GM21381 (cell line): ENCODE data around the gene TRIM63.
"Not testable (repeated sequence)": the region's sequence is repeated elsewhere in the genome, so short reads cannot be mapped to it uniquely, and the experiment has no call there.

ENCODE experiments used
- ATAC-seq: cut with Tn5 transposase; IDR thresholded peaks from one replicate; pipeline ENCODE4 v1.9.1; 2021; ENCODE audit warnings: mild to moderate bottlenecking, moderate library complexity; ENCODE audit not compliant: unreplicated experiment

TRIM63 gene

DNA sequence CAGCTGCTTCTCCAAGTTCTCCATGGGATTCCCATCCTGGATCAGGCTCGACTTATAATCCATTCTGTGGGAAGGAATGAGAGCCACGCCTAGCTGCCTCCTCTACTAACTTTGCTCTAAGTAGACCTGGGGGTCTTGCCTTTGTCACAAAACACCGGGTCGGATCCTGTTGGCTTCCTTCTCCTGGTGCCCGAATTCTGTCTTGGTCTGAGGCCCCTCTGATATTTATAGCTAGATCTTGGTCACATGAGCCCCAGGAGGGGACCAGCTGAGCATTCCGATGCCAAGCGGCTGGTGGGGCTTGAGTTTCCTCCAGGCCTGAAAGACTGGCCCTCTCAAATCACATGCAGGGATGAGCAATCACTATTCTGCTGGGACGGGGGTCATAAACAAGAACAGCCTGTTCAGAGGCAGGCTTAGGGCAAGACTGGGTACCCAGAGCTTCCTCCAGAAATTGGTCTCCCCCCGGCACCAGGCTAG, at the start of gene TRIM63:
Gene TRIM63 (minus strand): TSS at position 199 of the 480 bp plus-strand sequence. CDS start 136 bp downstream, at position 63.
- no peak for ATAC-seq

DNA sequence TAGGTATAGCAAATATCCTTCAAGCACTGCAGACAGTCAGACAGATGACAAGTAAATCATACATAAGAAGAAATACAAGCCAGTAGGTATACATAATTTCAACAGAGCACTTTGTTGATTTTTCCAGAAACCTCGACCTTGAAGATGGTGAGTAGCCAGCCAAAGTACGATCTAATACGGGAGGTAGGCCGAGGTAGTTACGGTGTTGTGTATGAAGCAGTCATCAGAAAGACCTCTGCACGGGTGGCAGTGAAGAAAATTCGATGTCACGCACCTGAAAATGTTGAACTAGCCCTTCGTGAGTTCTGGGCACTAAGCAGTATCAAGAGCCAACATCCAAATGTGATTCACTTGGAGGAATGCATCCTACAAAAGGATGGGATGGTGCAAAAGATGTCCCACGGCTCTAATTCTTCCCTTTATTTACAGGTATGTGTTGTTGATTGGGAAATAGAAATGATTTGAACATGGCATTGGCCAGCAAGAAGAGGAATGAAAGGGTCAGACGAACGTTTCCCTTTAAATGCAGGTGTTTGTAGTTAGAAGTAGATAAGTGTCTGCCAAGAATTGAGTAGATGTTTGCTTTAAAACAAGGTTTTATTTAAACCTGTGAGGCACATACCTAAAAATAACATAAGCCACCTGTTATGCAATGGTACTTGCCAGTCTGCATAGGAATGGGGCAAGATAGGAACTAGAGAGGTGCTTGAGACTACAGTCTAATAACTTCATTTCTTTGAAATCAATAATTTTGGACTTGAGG, 46.9 kb upstream of the TRIM63 start:
- no peak for ATAC-seq

DNA sequence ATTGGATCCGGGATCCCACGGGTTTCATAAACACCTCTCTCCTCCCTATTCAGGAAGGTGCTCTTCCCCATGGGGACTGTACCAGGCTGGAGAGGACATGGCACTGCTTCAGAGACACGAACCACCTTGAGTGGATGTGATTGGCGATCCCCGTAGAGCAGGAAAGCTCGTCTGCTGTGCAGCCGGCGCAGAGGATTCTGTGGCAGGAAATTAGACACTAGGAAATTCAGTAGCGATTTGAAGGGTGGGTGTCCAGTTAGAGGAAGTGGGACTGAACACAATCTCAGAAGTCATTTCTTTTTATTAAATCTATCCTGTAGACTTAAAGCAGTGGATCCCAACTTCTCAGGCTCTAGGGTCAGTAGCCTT, 45.0 kb upstream of the TRIM63 start:
- peak; percentile 2 for ATAC-seq

DNA sequence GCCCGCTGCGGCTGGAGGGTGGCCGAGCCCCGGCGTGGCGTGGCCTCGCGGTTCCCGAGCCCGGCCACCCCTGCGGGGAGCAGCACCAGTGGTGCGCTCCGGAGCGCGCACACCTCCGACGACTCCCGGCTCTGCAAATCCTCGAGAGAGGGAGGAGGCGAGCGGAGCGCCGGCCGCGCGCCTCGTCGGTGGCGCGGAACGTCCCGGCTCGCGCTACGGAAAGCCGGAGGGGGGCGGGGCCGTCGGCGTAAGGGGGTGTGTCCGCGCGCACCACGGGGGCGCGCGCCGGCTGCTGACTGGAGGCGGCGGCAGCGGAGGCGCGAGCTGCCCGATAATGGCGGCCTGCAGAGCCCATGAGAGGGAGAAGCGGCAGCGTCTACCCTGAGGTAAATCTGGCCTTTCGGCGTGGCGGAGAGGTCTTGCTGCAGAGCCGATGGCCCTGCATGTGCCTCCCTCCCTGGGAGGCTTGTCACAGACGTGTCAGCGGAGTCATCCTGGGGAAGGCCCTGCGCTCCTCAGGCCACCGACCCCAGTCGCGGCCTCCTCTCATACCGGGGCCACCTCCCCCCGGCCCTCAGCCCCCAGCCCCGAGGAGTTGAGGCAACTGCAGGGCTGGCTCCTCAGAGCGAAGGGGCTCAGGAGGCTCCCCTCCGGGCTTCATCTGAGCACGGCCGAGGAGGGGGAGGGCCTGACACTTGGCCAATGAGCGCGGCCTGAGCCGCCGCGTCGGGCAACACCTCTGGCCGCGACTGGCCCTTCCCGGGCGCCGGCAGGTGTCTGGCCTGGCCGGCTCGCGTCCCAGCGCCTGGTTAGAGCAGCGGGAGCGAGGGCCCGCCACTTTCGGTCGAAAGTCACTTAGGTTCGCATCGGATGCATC, 44.3 kb upstream of the TRIM63 start, which contains the start of gene PDIK1L:
Gene PDIK1L (plus strand): TSS at position 295 of the 877 bp plus-strand sequence. CDS start 2,485 bp downstream, outside the sequence.
- ATAC-seq: peak; percentile 78

DNA sequence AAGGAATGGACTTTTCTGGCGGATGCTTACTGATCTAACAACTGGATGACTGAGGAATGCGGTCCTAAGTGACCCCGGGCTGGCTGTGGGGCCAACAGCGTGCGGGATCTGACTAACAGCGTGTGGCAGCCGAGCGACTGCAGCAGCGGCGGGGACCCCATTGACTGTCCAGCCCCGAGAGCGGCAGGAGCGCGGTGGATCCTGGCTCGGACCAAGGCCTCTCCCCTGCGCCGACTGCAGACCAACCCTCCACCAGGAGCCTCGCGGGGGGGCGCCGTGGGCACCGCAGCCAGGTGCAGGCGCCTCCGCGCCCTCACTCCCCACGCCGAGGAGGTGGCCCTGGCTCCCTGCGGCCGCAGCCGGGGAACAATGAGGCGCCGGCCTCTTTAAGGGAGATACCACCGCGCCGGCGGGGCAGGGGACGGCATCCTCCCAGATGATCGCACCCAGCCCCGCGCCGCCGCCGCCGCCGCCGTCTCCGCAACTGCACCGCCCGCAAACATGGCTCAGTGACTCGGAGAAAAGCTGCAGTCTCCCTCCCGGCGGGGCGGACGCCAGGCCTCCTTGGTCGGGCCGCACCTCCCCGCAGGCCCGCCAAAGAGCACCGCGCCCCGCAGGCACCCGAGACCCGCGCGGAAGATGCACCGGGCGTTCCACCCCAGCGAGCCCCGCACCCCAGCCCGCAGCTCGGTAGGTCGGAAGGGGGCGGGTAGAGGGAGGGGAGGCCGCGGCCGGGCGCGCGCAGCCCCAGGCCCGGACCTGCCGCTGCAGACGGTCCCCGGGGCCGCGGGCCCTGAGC, 43.5 kb upstream of the TRIM63 start:
- peak; percentile 40 for ATAC-seq

DNA sequence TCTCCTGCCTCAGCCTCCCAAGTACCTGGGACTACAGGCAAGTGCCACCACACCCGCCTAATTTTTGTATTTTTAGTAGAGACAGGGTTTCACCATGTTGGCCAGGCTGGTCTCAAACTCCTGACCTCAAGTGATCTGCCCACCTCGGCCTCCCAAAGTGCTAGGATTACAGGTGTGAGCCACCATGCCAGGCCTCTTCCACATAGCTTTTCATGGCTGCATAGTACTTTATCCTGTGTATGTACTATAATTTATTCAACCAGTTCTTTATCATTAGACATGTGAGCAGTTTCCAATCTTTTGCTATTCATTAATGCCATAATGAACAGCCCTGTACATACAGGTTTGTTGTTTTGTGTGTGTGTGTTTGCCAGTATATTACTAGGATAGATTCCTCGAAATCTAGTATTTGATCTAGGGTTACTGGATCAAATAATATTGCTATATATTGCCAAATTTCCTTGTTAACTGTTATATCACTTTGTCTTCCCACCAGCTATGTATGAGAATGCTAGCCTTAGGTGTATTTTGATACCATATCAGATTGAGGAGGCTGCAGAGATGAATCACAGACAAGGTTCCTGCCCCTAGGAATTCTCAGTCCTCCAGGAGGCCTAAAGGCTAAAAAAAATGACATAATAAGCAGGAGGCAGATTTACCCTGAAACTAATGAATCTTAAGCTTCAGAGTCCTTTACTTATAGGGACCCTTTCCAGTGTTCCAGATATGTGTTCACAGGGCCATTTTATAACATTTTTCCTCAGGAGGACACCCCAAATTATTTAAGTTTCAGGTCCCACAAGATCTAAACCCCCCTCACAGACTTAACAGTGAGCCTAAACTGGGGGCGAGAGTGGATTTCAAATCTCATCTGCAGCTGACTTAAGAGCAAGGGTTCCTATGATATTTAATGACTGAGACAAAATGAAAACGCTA, 42.1 kb upstream of the TRIM63 start:
- ATAC-seq: no peak

DNA sequence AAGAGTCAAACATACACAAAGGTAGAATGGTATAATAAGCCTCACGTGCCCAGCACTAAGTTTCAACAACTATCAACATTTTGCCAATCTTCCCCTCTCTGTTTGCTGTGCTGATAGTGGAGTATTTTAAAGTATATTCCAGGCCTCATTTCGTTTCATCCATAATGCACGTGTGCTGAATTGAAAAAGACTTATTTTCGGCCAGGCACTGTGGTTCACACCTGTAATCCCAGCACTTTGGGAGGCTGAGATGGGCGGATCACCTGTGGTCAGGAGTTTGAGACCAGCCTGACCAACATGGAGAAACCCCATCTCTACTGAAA, 37.8 kb upstream of the TRIM63 start:
- ATAC-seq: not testable (repeated sequence)

GRCh38 chr1:26102526-26102925, 35.1 kb upstream of the TRIM63 start:
- ATAC-seq: no peak

DNA sequence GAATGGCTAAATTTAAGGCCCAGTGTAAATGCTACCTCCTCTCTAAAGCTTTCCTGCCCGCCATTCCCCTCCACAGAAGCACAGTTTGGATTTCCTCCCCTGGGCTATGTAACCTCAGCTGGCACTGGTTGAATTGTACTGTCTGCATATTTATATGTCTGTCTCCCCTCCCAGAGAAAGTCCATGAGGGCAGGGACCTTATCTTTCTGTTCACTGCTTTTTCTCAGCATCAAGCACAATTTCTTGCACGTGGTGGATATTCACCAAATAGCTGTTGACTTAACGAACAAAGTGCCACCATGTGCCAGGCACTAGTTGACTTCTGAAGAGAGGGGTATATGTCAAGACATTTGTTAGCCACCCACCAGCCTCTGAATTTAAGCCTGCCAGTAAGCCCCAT, 34.7 kb upstream of the TRIM63 start:
- no peak for ATAC-seq

DNA sequence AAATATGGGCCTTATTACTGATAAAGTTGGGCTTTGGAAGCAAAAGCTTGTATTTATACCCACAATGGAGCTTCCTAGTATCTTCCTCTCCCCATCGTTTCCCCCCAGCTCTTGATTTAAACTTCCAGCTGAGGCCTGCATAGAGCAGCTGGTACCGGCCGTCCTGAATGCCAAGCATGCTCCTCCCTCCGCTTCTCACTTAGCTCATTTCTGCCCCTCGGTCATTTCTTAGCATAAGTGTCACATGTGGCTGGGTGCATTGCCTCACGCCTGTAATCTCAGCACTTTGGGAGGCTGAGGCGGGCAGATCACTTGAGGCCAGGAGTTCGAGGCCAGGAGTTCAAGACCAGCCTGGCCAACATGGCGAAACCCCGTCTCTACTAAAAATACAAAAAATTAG, 32.8 kb upstream of the TRIM63 start:
- ATAC-seq: not testable (repeated sequence)

DNA sequence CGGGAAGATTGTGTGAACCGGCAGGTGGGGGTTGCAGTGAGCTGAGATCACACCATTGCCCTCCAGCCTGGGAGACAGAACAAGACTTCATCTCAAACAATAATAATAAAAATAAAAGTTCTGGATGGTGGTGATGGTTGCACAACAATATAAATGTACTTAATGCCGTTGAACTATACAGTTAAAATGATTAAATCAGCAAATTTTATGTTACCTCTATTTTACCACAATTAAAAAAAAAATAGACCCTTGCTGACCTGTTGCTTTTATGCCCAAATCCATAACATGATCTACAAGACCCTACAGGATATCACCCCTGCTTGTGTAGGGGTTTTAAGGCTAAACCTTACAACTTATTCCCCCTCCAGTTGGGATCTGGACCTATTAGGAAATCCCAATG, 32.4 kb upstream of the TRIM63 start:
- ATAC-seq: no peak

- ATAC-seq: no peak
Observed at GRCh38 chr1:26098602-26099001, 31.2 kb upstream of the TRIM63 start.

- no peak for ATAC-seq
Observed at GRCh38 chr1:26097696-26098095, 30.3 kb upstream of the TRIM63 start.

DNA sequence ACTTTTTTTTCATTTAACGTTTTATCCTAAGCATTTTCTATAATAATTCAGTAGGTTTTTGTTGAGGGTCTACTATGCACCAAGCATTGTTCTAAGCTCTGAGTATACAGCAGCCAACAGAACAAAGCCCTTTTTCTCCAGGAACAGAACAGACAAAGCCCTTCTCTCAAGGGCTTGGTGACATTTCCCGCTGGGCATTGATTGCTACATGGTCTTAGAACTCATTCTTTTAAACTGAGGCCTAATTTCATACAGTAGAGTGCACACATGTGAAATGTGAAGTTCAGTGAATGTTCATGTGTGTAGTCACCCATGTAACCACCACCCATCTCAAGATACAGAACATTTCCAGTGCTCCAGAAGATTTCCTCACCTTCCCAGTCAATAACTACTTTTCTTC, 29.0 kb upstream of the TRIM63 start:
- no peak for ATAC-seq

GRCh38 chr1:26094677-26095383, 27.4 kb upstream of the TRIM63 start:
- ATAC-seq: no peak

GRCh38 chr1:26094076-26094669, 26.7 kb upstream of the TRIM63 start:
- no peak for ATAC-seq

DNA sequence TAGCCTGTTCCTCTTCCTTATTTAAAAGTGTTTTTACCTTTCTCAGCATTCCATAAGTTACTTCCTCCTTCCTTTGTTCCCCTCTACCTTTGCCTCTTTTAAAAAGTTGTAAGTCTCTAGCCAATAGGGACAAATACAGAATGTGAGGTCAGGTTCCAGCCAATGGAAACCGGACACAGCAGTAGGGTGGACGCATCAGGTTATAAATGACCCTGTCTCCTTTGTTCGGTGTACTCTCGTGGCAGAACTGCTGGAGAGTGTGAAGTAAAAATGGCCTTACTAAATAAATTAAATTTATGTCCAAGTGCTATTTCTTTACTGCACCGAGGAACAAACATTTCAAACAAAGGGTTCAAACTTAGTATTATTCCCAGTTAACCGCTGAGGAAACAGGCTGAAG, 26.1 kb upstream of the TRIM63 start:
- ATAC-seq: not testable (repeated sequence)

GRCh38 chr1:26092422-26092821, 25.0 kb upstream of the TRIM63 start:
- no peak for ATAC-seq

DNA sequence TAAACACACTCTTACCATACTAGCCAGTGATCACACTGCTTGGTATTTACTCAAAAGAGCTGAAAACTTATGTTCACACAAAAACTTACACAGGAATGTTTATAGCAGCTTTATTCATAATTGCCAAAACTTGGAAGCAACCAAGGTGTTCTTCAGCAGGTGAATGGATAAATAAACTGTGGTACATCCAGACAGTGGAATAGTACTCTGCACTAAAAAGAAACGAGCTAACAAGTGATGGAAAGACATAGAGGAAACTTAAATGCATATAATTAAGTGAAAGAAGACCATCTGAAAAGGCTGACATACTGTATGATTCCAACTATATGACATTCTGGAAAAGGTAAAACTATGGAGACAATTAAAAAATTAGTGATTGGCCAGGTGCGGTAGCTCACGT, 23.5 kb upstream of the TRIM63 start:
- ATAC-seq: no peak
